ENCODE results near the gene F5.

The F5 gene

GRCh38 chr1:169586395-169587255 is at the start of gene F5:
Gene F5 (minus strand): TSS chr1:169586481. CDS start chr1:169586386, 95 bp downstream.
- peaks cover 4% of the 10 kb centered on the region for H3K4me1 ChIP-seq (ENCODE audit: control insufficient read depth, insufficient read depth, low read length)
- no peak within 1 kb of the TSS for H3K9ac ChIP-seq (ENCODE audit: low read length in 2 of 2)
- H3K27ac ChIP-seq (ENCODE audit: low read length) = no peak within 1 kb of the TSS
- no peaks in the 10 kb centered on the region for H3K36me3 ChIP-seq (ENCODE audit: control insufficient read depth in 2 of 2, insufficient read depth in 2 of 2, low read length in 2 of 2)
- H3K9me3 ChIP-seq (ENCODE audit: control insufficient read depth in 2 of 2, low read length in 2 of 2) = no peaks in the 10 kb centered on the region
- H3K27me3 ChIP-seq (ENCODE audit: control insufficient read depth in 1 of 2, insufficient read depth in 2 of 2, low read length in 2 of 2) = peaks cover 0 to 8% of the 10 kb centered on the region in 2 donors
- H3K4me3 ChIP-seq (ENCODE audit: low read length in 2 of 2) = no peak within 1 kb of the TSS

DNA sequence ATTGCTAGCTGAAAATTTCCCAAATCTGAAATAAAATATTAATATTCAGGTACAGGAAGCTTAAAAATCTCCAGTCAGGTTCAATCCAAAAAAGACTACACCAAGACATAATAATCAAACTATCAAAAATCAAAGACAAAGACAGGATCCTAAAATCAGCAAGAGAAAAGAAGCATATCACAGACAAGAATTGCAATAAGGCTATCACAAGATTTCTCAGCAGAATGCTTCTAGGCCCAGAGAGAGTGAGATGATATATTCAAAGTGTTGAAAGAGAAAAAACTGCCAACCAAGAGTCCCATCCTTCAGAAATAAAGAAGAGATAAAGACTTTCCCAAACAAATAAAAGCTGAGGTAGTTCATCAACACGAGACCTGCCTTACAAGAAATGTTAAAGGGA is 48.6 kb upstream of the F5 start:
- H3K9ac ChIP-seq (ENCODE audit: low read length in 2 of 2) = no peak overlapping the region
- H3K9me3 ChIP-seq (ENCODE audit: control insufficient read depth in 2 of 2, low read length in 2 of 2) = peaks cover 0 to 19% of the 10 kb centered on the region in 2 donors
- no peaks in the 10 kb centered on the region for H3K4me1 ChIP-seq (ENCODE audit: control insufficient read depth, insufficient read depth, low read length)
- H3K27ac ChIP-seq (ENCODE audit: low read length) = no peak overlapping the region
- H3K4me3 ChIP-seq (ENCODE audit: low read length in 2 of 2) = no peak overlapping the region
- no peaks in the 10 kb centered on the region for H3K27me3 ChIP-seq (ENCODE audit: control insufficient read depth in 1 of 2, insufficient read depth in 2 of 2, low read length in 2 of 2)
- no peaks in the 10 kb centered on the region for H3K36me3 ChIP-seq (ENCODE audit: control insufficient read depth in 2 of 2, insufficient read depth in 2 of 2, low read length in 2 of 2)

- no peak overlapping the region for H3K27ac ChIP-seq (ENCODE audit: low read length)
- no peaks in the 10 kb centered on the region for H3K27me3 ChIP-seq (ENCODE audit: control insufficient read depth in 1 of 2, insufficient read depth in 2 of 2, low read length in 2 of 2)
- H3K9ac ChIP-seq (ENCODE audit: low read length in 2 of 2) = no peak overlapping the region
- no peak overlapping the region for H3K4me3 ChIP-seq (ENCODE audit: low read length in 2 of 2)
- H3K9me3 ChIP-seq (ENCODE audit: control insufficient read depth in 2 of 2, low read length in 2 of 2) = peaks cover 0 to 19% of the 10 kb centered on the region in 2 donors
- no peaks in the 10 kb centered on the region for H3K4me1 ChIP-seq (ENCODE audit: control insufficient read depth, insufficient read depth, low read length)
- H3K36me3 ChIP-seq (ENCODE audit: control insufficient read depth in 2 of 2, insufficient read depth in 2 of 2, low read length in 2 of 2) = no peaks in the 10 kb centered on the region
Measured at GRCh38 chr1:169634145-169634544, 47.9 kb upstream of the F5 start.

DNA sequence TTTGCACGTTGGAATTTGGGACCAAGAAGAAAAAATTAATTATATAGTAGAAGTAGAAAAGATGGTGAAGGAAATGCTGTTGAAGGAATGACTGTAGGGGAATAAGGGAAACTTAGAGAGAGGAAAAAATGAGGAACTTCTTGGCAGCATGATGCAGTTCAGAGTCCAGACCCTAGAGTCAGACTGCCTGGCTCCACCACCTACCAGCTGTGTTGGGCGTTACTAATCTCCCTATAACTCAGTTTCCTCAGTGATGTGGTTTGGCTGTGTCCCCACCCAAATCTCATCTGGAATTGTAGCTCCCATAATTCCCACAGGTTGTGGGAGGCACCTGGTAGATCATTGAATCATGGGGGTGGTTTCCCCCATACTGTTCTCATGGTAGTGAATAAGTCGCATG is 45.0 kb upstream of the F5 start:
- Histone ChIP-seq H3K9ac (ENCODE audit: low read length in 2 of 2) (no peak overlapping the region), H3K9me3 (ENCODE audit: control insufficient read depth in 2 of 2, low read length in 2 of 2) (peaks cover 0 to 19% of the 10 kb centered on the region in 2 donors), H3K4me3 (ENCODE audit: low read length in 2 of 2) (no peak overlapping the region), H3K27ac (ENCODE audit: low read length) (no peak overlapping the region), H3K36me3 (ENCODE audit: control insufficient read depth in 2 of 2, insufficient read depth in 2 of 2, low read length in 2 of 2) (no peaks in the 10 kb centered on the region), H3K4me1 (ENCODE audit: control insufficient read depth, insufficient read depth, low read length) (no peaks in the 10 kb centered on the region), H3K27me3 (ENCODE audit: control insufficient read depth in 1 of 2, insufficient read depth in 2 of 2, low read length in 2 of 2) (no peaks in the 10 kb centered on the region)

GRCh38 chr1:169630006-169630405 is 43.7 kb upstream of the F5 start, which contains the start of gene SELP:
Gene SELP (minus strand): TSS chr1:169630124. CDS start chr1:169630074, 50 bp downstream.
- H3K4me3 ChIP-seq (ENCODE audit: low read length in 2 of 2) = no peak within 1 kb of the TSS
- peaks cover 0 to 18% of the 10 kb centered on the region in 2 donors for H3K9me3 ChIP-seq (ENCODE audit: control insufficient read depth in 2 of 2, low read length in 2 of 2)
- no peak within 1 kb of the TSS for H3K27ac ChIP-seq (ENCODE audit: low read length)
- no peaks in the 10 kb centered on the region for H3K27me3 ChIP-seq (ENCODE audit: control insufficient read depth in 1 of 2, insufficient read depth in 2 of 2, low read length in 2 of 2)
- no peaks in the 10 kb centered on the region for H3K4me1 ChIP-seq (ENCODE audit: control insufficient read depth, insufficient read depth, low read length)
- H3K36me3 ChIP-seq (ENCODE audit: control insufficient read depth in 2 of 2, insufficient read depth in 2 of 2, low read length in 2 of 2) = no peaks in the 10 kb centered on the region
- no peak within 1 kb of the TSS for H3K9ac ChIP-seq (ENCODE audit: low read length in 2 of 2)

GRCh38 chr1:169624912-169625311 is 38.6 kb upstream of the F5 start:
- H3K27me3 ChIP-seq (ENCODE audit: control insufficient read depth in 1 of 2, insufficient read depth in 2 of 2, low read length in 2 of 2) = peaks cover 0 to 2% of the 10 kb centered on the region in 2 donors
- H3K27ac ChIP-seq (ENCODE audit: low read length) = no peak overlapping the region
- H3K4me3 ChIP-seq (ENCODE audit: low read length in 2 of 2) = no peak overlapping the region
- no peaks in the 10 kb centered on the region for H3K36me3 ChIP-seq (ENCODE audit: control insufficient read depth in 2 of 2, insufficient read depth in 2 of 2, low read length in 2 of 2)
- H3K9ac ChIP-seq (ENCODE audit: low read length in 2 of 2) = no peak overlapping the region
- no peaks in the 10 kb centered on the region for H3K4me1 ChIP-seq (ENCODE audit: control insufficient read depth, insufficient read depth, low read length)
- peaks cover 0 to 4% of the 10 kb centered on the region in 2 donors for H3K9me3 ChIP-seq (ENCODE audit: control insufficient read depth in 2 of 2, low read length in 2 of 2)

- H3K9me3 ChIP-seq (ENCODE audit: control insufficient read depth in 2 of 2, low read length in 2 of 2) = peaks cover 0 to 4% of the 10 kb centered on the region in 2 donors
- no peaks in the 10 kb centered on the region for H3K36me3 ChIP-seq (ENCODE audit: control insufficient read depth in 2 of 2, insufficient read depth in 2 of 2, low read length in 2 of 2)
- H3K9ac ChIP-seq (ENCODE audit: low read length in 2 of 2) = no peak overlapping the region
- H3K27ac ChIP-seq (ENCODE audit: low read length) = no peak overlapping the region
- H3K4me1 ChIP-seq (ENCODE audit: control insufficient read depth, insufficient read depth, low read length) = no peaks in the 10 kb centered on the region
- peaks cover 0 to 2% of the 10 kb centered on the region in 2 donors for H3K27me3 ChIP-seq (ENCODE audit: control insufficient read depth in 1 of 2, insufficient read depth in 2 of 2, low read length in 2 of 2)
- H3K4me3 ChIP-seq (ENCODE audit: low read length in 2 of 2) = no peak overlapping the region
Measured at GRCh38 chr1:169624122-169624521, 37.8 kb upstream of the F5 start.

DNA sequence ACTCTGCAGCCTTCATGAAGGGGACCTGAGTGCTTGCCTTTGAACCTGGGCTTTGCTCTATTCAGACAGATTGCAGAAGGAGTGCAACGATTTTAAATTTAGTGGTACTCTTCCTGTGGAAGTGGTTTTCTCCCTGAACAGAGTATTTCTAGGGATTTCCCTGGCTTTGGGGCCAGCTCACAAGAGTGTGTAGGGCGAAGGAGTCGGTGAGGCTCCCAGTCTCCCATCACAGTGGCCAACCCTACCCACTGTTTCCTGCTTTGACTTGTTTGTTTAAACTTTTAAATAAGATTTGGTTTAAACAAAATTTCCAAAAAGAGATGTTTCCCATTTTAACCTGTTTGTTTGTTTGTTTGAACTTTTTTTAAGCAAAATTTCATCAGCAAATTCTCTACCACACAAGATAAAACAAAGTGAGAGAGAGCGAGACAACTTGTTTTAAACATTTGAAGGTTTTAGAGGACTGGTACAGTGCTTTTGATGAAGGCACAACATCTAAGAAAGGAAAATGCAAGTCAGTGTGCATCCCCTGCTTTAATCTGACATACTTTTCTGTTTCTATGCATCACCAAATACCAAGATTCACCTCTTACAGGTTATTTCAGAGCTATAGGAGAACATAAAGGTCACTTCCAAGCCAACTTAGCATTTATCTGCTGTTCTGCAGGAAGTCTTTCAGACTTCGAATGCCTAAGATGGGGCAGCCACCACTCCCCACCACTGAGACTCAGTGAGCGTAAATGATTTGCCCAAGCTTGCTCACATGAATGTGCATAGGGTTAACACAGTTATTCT is 37.0 kb upstream of the F5 start:
- H3K27ac ChIP-seq (ENCODE audit: low read length) = no peak overlapping the region
- H3K4me1 ChIP-seq (ENCODE audit: control insufficient read depth, insufficient read depth, low read length) = no peaks in the 10 kb centered on the region
- H3K36me3 ChIP-seq (ENCODE audit: control insufficient read depth in 2 of 2, insufficient read depth in 2 of 2, low read length in 2 of 2) = no peaks in the 10 kb centered on the region
- H3K4me3 ChIP-seq (ENCODE audit: low read length in 2 of 2) = no peak overlapping the region
- H3K9me3 ChIP-seq (ENCODE audit: control insufficient read depth in 2 of 2, low read length in 2 of 2) = peaks cover 0 to 4% of the 10 kb centered on the region in 2 donors
- H3K27me3 ChIP-seq (ENCODE audit: control insufficient read depth in 1 of 2, insufficient read depth in 2 of 2, low read length in 2 of 2) = peaks cover 0 to 2% of the 10 kb centered on the region in 2 donors
- no peak overlapping the region for H3K9ac ChIP-seq (ENCODE audit: low read length in 2 of 2)

DNA sequence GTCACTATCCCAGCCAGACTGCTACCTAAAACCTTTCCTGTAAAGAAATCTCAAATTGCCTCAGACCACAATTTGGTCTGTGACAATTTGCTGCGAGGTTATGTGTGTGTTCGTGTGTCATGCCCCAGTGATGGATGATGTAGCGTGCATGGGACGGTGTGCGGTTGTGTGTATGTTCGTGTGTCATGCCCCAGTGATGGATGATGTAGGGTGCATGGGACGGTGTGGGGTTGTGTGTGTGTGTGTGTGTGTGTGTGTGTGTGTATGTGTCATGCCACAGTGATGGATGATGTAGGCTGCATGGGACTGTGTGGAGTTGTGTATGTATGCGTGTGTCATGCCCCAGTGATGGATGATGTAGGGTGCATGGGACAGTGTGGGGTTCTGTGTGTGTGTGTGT is 34.3 kb upstream of the F5 start:
- Histone ChIP-seq H3K27me3 (ENCODE audit: control insufficient read depth in 1 of 2, insufficient read depth in 2 of 2, low read length in 2 of 2) (peaks cover 0 to 2% of the 10 kb centered on the region in 2 donors), H3K27ac (ENCODE audit: low read length) (no peak overlapping the region), H3K4me3 (ENCODE audit: low read length in 2 of 2) (no peak overlapping the region), H3K36me3 (ENCODE audit: control insufficient read depth in 2 of 2, insufficient read depth in 2 of 2, low read length in 2 of 2) (no peaks in the 10 kb centered on the region), H3K4me1 (ENCODE audit: control insufficient read depth, insufficient read depth, low read length) (no peaks in the 10 kb centered on the region), H3K9ac (ENCODE audit: low read length in 2 of 2) (no peak overlapping the region), H3K9me3 (ENCODE audit: control insufficient read depth in 2 of 2, low read length in 2 of 2) (peaks cover 0 to 4% of the 10 kb centered on the region in 2 donors)

- H3K9ac ChIP-seq (ENCODE audit: low read length in 2 of 2) = no peak overlapping the region
- H3K4me3 ChIP-seq (ENCODE audit: low read length in 2 of 2) = no peak overlapping the region
- peaks cover 0 to 4% of the 10 kb centered on the region in 2 donors for H3K9me3 ChIP-seq (ENCODE audit: control insufficient read depth in 2 of 2, low read length in 2 of 2)
- no peak overlapping the region for H3K27ac ChIP-seq (ENCODE audit: low read length)
- no peaks in the 10 kb centered on the region for H3K4me1 ChIP-seq (ENCODE audit: control insufficient read depth, insufficient read depth, low read length)
- H3K27me3 ChIP-seq (ENCODE audit: control insufficient read depth in 1 of 2, insufficient read depth in 2 of 2, low read length in 2 of 2) = peaks cover 0 to 2% of the 10 kb centered on the region in 2 donors
- H3K36me3 ChIP-seq (ENCODE audit: control insufficient read depth in 2 of 2, insufficient read depth in 2 of 2, low read length in 2 of 2) = no peaks in the 10 kb centered on the region
Measured at GRCh38 chr1:169618367-169618766, 32.1 kb upstream of the F5 start.

Measured in stomach smooth muscle (tissue), 2 donors.